Vagina (tissue), 2 donors: ENCODE measurements around the gene PODXL2. TPM values are rescaled to one million over a fixed set of nuclear protein-coding genes. Genes with fewer than 3 reads are reported as not detected.
A peak's percentile ranks its signal among the peaks of the same experiment; 100 is the strongest.

Source experiments
- DNase-seq, 2 donors: peaks; one replicate each; pipeline ENCODE4 v3.0.0-alpha.2; 2017; ENCODE audit errors: extremely low spot score in 2 of 2
- H3K27ac ChIP-seq: fragments of 200-600 bp; sonication (generic); one replicate; pipeline ENCODE4 v1.5.1; 2019
- H3K27me3 ChIP-seq: fragments of 200-600 bp; sonication (generic); one replicate; pipeline ENCODE4 v1.5.1; 2019
- H3K36me3 ChIP-seq, 2 donors: fragments of 200-600 bp; sonication (generic); one replicate each; pipeline ENCODE4 v1.5.1; 2017 to 2019
- H3K4me1 ChIP-seq: fragments of 200-600 bp; sonication (generic); one replicate; pipeline ENCODE4 v1.5.1; 2019
- H3K4me3 ChIP-seq, 2 donors: fragments of 200-600 bp; sonication (generic); 1 replicate in 1 of 2; 2 replicates in 1 of 2; pipeline ENCODE4 v1.5.1; 2016 to 2019
- H3K9me3 ChIP-seq: fragments of 200-600 bp; sonication (generic); one replicate; pipeline ENCODE4 v1.5.1; 2019
- POLR2A ChIP-seq, 2 donors: fragments of 450-650 bp; IDR thresholded peaks; one replicate each; pipeline ENCODE4 v1.6.1; 2017; ENCODE audit warnings: antibody characterized with exemption in 2 of 2, mild to moderate bottlenecking in 2 of 2, moderate library complexity in 2 of 2
- POLR2AphosphoS5 ChIP-seq, 2 donors: sonication (generic); formaldehyde crosslinking; IDR thresholded peaks; one replicate each; pipeline ENCODE4 v1.9.0; 2017; ENCODE audit warnings: antibody characterized with exemption in 2 of 2, mild to moderate bottlenecking in 2 of 2, low read depth in 1 of 2; ENCODE audit not compliant: insufficient read depth in 1 of 2
- intact Hi-C: fragments of 100-400 bp; cut with DNase I; formaldehyde crosslinking; loops from one replicate; pipeline ENCODE4 v1.15.1; 2023
- total RNA-seq: library from RNA; depleted of rRNA; stranded (reverse); fragments of >200 nt; gene quantifications from one replicate; pipeline ENCODE4 v1.2.3, GENCODE V29; 2016
- TF ChIP-seq, protein P1 (sequence below), 3 experiments: fragments of 450-650 bp in 2 of 3; fragments of 200-600 bp in 1 of 3; sonication (generic) in 1 of 3; IDR thresholded peaks; one replicate each; pipeline ENCODE4 v1.5.1; 2017 to 2019; ENCODE audit warnings: antibody characterized with exemption in 3 of 3, mild to moderate bottlenecking in 2 of 3, moderate library complexity in 2 of 3

The PODXL2 gene, protein sequence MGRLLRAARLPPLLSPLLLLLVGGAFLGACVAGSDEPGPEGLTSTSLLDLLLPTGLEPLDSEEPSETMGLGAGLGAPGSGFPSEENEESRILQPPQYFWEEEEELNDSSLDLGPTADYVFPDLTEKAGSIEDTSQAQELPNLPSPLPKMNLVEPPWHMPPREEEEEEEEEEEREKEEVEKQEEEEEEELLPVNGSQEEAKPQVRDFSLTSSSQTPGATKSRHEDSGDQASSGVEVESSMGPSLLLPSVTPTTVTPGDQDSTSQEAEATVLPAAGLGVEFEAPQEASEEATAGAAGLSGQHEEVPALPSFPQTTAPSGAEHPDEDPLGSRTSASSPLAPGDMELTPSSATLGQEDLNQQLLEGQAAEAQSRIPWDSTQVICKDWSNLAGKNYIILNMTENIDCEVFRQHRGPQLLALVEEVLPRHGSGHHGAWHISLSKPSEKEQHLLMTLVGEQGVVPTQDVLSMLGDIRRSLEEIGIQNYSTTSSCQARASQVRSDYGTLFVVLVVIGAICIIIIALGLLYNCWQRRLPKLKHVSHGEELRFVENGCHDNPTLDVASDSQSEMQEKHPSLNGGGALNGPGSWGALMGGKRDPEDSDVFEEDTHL
- 2.9 TPM for total RNA-seq

- intact Hi-C loops = no loop called here
- H3K9me3 ChIP-seq = no peaks in the 10 kb centered on the region
- peaks cover 12% of the 10 kb centered on the region for H3K4me1 ChIP-seq
- no peak for DNase-seq
- H3K27me3 ChIP-seq = no peaks in the 10 kb centered on the region
- no peak for TF ChIP-seq POLR2A (IDR thresholded peaks at IDR 0.05)
- no peak for TF ChIP-seq POLR2AphosphoS5 (IDR thresholded peaks at IDR 0.05; ENCODE audit: insufficient read depth in 1 of 2, low read depth in 1 of 2)
- TF ChIP-seq, protein P1, sequence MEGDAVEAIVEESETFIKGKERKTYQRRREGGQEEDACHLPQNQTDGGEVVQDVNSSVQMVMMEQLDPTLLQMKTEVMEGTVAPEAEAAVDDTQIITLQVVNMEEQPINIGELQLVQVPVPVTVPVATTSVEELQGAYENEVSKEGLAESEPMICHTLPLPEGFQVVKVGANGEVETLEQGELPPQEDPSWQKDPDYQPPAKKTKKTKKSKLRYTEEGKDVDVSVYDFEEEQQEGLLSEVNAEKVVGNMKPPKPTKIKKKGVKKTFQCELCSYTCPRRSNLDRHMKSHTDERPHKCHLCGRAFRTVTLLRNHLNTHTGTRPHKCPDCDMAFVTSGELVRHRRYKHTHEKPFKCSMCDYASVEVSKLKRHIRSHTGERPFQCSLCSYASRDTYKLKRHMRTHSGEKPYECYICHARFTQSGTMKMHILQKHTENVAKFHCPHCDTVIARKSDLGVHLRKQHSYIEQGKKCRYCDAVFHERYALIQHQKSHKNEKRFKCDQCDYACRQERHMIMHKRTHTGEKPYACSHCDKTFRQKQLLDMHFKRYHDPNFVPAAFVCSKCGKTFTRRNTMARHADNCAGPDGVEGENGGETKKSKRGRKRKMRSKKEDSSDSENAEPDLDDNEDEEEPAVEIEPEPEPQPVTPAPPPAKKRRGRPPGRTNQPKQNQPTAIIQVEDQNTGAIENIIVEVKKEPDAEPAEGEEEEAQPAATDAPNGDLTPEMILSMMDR (IDR thresholded peaks at IDR 0.05) = no peak
- no peaks in the 10 kb centered on the region for H3K36me3 ChIP-seq
- peak within 1 kb of the TSS; percentile 47 to 55 for H3K4me3 ChIP-seq
- no peak within 1 kb of the TSS for H3K27ac ChIP-seq
Measured at GRCh38 chr3:127628788-127629466, at the start of gene PODXL2. TSS of gene PODXL2 (plus strand) at chr3:127629185. CDS start at chr3:127629220, 35 bp downstream.

DNA sequence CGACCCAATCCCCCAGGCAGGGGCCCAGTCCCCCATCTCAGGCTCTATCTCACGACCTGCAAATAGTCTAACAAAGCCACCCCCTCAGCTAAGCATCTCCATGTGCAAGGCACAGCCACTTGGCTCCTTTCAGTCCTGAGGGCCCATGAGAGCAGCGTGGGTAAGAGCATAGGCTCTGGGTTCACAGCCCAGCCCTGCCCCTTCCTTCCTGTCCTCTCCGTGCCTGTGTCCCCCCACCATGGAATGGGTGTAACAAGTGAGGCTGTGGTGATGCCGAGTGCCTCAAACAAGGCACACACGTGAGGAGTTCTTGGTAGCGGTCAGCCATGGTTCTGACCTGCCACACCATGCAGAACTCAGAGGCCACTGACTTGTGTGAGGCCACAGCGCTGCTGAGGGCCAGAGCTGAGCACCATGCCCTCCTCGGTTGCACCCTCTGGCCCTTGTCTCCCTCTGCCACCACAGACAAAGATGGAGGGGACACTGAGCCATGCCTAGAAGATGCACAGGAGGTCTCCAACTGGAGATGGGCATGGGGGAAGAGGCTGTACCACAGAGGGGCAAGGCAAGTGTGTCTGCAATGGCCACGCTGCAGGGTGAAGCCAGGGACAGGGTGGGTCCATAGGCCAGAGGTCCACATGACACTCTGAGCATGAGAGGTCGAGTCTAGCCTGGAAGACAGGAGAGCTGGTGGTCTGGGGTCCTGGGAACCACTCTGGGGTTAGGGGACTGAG is 48.5 kb upstream of the PODXL2 start:
- Histone ChIP-seq H3K27me3 (no peaks in the 10 kb centered on the region), H3K36me3 (peaks cover 0 to 9% of the 10 kb centered on the region in 2 donors), H3K27ac (no peak overlapping the region), H3K4me1 (peaks cover 35% of the 10 kb centered on the region), H3K4me3 (no peak overlapping the region), H3K9me3 (no peaks in the 10 kb centered on the region)
- DNase-seq = no peak
- TF ChIP-seq, protein P1 (IDR thresholded peaks at IDR 0.05) = no peak
- intact Hi-C loops = no loop called here

DNA sequence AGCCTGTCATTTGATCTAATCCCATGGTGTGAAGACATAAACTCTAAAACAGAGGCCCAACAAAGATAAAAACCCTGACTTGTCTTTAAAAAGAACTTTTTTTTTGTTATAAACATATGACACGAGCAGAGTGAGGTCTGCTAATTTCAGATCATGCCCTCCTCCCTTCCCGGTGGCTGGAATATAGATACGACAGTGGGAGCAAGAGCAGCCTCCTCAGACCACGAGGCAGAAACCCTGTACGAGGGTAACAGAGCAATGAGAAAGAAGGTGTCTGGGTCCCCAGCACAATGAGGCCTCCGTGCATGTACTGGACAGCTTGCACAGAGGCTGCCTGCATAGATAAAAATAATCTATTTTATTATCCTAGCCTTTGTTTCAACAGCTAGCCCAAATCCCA is 44.3 kb upstream of the PODXL2 start:
- Histone ChIP-seq H3K27ac (no peak overlapping the region), H3K27me3 (no peaks in the 10 kb centered on the region), H3K4me3 (no peak overlapping the region), H3K36me3 (peaks cover 0 to 3% of the 10 kb centered on the region in 2 donors), H3K4me1 (peaks cover 68% of the 10 kb centered on the region), H3K9me3 (no peaks in the 10 kb centered on the region)
- TF ChIP-seq POLR2A (IDR thresholded peaks at IDR 0.05) = no peak
- TF ChIP-seq, protein P1 (IDR thresholded peaks at IDR 0.05) = no peak
- intact Hi-C loops = no loop called here
- DNase-seq = no peak

DNA sequence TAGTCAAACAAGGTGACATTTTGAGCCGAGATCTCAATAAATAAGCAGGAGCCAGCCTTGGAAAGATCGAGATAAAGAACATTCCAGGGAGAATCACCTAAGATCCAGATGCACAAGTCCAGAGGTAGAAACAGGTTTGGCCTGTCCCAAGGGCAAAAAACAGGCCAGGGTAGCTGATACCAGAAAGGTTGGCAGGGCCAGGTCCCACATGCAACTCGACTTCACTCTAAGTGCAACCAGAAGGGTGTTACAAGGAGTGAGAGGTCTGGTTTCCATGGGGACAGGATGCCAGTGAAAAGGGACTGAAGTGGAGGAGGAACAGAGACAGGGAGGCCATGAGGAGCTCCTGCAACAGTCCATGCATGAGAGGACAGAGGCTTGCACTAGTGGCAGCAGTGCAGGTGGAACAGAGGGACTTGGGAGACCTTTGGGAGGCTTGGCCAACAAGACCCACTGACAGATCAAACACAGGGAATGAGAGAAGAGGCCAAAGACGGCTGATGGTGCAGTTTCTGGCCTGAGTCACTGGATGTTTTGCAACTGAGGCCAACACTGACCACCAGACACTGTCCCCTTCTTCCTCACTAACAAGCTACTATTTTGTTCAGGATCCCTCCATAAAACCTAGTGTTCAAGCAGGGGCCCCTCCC is 43.7 kb upstream of the PODXL2 start:
- Histone ChIP-seq H3K27ac (peak overlapping the region; percentile 70), H3K27me3 (no peaks in the 10 kb centered on the region), H3K4me3 (no peak overlapping the region), H3K36me3 (no peaks in the 10 kb centered on the region), H3K9me3 (no peaks in the 10 kb centered on the region), H3K4me1 (peaks cover 63% of the 10 kb centered on the region)
- TF ChIP-seq, protein P1 (IDR thresholded peaks at IDR 0.05) = no peak
- no peak for TF ChIP-seq POLR2AphosphoS5 (IDR thresholded peaks at IDR 0.05; ENCODE audit: insufficient read depth in 1 of 2, low read depth in 1 of 2)
- DNase-seq = no peak
- intact Hi-C loops = no loop called here
